A172 (cell line): ENCODE data around the gene KDSR. TPM values are rescaled to one million over a fixed set of nuclear protein-coding genes. Genes with fewer than 3 reads are reported as not detected.

Experiments
- DNase-seq: peaks from one replicate; pipeline ENCODE4 v3.0.0-alpha.2; 2015; ENCODE audit warnings: low spot score
- total RNA-seq: library from RNA; depleted of rRNA; stranded (reverse); fragments of >200 nt; shearing (Covaris generic); gene quantifications from 2 replicates; pipeline ENCODE4 v1.2.3, GENCODE V29; 2014

Gene KDSR
- total RNA-seq, 1 experiment from 2014 or later = 24.0 TPM

GRCh38 chr18:63306819-63307550 lies 60.0 kb downstream of the KDSR start:
- DNase-seq = no peak

- DNase-seq = no peak
Measured at GRCh38 chr18:63306249-63306648, 60.8 kb downstream of the KDSR start.

DNA sequence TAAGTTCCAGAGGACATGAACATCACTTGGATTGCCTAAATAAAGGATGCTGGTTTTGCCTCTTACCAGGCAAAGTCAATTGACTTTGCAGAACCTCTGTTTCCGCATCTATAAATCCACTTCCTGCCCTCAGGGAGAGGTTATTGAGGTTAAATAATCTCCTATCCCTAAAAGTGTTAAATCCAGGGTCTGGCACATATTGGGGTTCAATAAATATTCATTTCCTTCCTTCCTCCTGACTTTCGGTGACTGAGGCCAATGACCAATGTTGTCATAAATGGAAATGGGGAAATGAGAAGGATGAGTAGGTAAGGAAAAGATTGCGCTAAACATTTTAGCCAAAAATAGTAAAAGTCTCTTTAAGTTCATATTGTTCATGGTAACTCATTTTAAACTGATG lies 63.5 kb downstream of the KDSR start:
- no peak for DNase-seq

DNA sequence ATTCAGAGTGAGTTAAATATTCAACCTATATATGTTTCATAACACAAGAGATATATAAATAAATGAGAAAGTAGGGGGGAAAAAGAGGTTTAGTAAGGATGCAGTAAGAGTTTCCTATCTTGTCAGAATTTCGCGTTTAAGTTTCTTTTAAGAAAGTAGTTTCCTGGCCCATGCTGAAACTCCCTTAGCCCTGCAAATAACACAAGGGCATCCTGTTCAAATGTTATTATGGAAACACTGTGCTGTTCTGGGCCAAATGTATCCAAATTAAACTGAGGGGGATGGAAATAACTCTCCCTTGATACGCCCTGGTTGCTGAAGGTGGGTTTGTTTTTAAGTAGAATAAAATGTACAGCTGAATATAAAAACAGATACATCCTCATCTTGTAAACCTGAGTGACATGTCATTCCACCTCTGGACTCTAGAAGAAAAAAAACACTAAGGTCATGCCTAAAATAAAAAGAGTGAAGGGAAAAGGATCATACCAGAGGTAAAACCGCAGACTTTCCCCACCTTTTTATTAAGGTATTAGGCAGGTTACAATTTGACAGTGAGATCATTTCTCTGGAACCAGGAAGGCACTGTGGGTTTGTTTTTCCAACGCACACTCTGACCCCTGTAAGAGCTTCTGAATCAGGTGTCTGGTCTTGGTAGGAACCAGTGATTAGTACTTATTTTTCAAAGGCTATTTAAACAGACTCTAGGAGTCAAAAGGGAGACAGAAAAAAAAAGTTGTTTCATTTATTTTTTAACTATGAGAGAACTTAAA lies 64.2 kb downstream of the KDSR start:
- no peak for DNase-seq

GRCh38 chr18:63302220-63302619 lies 64.8 kb downstream of the KDSR start:
- DNase-seq = no peak

DNA sequence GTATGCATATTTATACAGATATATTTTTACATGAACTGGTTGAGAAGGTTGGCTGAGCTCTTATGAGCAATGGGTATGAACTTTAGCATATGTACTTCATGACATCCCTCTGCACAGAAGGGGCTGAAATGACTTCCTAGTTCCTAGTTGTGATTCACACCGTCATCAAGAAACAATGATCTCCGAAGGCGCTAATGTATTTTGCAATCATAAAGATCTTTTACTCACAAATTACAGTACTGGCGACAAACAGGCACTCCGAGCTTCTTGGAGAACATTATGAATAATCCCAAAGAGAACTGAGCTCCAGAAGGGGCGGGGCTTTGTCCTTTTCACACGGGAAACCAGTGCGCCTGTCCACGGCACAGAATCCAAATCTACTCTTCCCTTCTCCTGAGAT lies 65.6 kb downstream of the KDSR start:
- DNase-seq = no peak

DNA sequence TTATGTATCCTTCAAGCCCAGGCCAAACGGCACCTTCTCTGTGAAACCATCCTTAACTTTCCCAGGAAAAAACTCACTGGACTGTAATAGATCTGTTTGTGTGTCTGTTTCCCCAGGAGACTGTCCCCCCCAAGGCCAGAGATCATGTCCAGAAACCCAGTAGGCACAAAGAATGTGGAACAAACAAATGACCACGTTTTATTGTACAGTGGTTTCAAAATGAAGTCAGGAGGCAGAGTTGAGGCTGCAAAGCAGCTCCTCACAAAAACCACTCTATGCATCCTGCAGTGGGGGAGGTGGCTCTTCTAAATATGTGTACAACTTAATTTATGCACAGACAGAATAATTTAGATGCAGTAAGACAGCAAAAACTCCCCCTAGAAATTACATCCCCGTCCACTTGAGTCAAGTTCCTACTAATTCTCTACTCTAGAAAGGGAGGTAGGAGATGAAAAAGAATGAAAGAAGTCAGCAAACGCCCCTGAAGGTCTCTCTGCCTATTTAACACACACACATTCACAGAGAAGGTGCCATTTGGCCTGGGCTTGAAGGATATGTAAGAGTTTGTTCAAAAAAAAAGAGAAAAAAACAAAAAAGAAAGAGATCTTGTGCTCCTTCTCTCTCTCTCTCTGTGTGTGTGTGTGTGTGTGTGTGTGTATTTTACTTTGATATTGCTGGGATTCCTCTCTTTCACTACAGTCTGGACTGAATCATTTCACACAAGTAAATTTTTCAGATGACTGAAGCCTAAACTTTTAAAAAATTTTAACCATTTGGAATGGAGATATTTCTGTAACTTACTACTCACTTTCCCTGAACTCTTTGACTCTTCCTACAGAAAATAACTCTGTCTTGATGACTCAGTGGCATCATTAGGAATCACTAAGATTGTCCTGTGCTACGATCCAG lies 66.9 kb downstream of the KDSR start:
- DNase-seq = no peak

DNA sequence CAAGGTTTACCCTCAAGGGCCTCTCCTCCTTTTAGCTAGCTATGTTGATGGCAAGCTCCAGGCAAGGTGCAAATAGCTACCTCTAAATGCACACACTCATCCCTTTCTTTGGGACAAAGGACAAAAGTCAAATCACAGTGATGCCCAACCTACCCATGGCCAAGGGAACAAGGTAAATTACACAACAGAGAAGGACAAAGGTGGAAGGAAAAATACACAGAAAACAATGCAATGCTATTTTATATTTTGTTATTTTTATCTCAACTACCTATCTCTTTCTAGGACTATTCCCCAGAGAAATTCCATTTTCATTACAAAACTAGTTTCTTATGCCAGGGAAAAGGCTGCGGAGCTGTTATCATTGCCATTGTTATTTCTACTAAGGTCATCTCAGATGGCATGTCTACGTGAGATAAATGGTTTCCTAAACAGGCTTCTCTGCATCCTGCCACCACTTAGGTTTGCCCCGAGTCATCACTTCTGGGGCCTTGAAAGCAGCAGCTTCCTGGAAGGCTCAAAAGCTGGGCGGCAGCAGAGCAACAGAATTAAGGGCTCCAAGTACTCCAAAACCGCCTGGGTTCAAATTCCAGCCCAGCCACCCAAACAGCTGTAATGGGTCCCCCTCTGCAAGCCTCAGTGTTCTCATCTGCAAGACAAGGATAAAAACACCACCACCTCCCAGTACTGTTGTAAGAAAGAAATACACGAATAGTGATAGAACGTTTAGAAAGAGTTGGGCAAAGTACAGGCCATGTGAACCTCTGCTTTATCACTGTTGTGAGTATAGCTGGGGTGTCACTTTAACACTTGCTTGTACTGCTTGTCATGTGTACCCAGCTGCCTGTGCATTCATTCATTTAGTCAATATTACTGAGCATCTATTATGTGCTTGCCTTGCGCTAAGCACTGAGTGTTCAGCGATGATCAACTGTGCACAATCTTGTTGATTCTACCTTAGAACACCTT lies 68.3 kb downstream of the KDSR start:
- peak; percentile 34 for DNase-seq

- no peak for DNase-seq
Measured at GRCh38 chr18:63297687-63298399, 69.2 kb downstream of the KDSR start.

DNA sequence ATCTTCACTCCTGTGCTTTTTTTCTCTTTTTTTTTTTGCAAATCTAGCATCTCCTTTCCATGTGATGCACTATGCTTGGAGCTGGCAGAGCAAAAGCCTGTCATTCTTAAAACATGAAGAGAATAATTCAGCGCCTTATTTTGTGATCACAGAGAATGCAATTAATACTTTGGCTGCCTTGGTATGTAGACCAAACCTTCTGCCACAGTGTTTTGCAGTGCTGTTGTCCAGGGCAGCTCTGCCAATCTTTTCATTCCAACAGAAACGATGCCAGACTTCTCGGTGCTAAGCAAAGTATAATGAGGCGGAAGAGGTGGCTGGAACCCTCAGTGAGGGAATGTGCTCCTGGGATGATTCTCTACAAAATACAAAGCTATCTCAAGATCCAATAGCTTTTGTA lies 73.1 kb downstream of the KDSR start:
- DNase-seq = no peak

DNA sequence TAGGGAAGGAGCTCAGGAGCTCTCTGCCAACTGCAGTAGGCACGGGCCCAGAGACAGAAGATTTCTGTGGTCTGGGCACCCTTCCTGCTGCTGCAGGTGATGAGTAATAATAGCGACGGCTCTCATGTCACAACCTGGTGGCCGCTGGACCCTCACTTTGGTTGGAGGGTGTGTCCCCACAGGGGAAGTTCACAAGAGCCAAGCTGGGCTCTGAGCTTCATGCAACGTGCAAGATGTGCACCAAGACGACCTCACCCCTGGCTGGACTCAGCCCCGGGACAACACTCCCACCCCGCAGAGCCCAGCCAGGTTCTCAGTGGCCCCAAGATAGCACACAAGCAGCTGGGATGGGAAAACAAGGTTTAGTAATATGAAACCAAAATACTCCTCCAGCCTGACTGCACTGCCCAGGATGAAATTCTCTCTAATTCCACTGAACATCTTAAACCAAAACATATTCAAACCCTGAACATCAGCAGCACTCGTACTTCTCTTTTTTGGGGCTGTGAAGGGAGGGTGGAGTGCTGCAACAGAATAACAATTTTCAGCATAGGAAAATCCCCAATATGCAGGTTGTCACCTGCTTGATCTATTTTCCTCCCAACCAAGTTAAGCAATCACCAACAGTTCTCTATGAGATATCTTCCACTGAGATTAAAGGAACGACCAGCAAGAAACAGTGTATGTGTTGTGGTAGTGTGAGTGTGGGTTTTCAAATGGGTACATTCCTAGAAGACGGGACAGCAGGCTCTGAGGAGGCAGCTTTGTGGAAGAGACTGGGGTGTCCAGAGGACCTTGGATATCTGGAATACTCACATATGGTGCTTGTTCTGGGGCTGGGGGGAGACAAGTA lies 73.9 kb downstream of the KDSR start:
- no peak for DNase-seq

DNA sequence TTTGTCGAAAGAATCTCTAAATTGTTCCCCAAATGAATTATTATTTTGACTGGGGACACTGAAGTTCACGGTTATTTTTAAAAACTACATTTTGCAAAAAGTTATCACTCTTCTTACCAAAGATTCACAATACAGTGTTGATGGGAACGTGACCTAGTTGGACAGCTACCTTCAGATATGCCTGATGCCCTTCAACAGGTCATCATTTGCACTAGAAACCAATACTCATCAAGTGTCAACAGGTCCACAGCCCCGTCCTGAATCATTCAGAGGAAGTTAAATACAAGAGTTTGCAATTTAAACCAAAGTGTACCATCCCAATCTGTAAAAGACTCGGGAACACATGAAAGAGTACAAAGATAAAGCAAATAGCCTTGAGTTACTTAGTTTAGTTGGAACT lies 75.7 kb downstream of the KDSR start:
- DNase-seq = no peak

DNA sequence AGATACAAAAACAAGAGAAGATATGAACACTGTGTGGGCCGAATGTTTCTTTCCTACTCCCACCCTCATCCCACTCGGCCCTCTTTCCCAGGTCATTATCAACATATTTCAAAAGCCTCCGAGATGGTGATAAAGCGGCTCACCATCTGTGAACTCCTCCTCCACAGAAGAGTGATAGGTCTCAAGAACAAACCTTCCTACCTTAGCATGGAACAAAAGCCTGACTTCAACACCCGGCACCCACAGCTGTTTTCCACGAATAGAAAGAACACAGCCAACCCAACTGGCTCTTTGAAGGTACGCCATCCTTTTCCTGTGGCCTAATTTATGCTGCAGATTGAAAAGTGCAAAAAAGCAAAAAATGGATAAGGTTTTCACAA lies 76.2 kb downstream of the KDSR start:
- DNase-seq = no peak

GRCh38 chr18:63290166-63290820 lies 76.7 kb downstream of the KDSR start:
- DNase-seq = no peak

DNA sequence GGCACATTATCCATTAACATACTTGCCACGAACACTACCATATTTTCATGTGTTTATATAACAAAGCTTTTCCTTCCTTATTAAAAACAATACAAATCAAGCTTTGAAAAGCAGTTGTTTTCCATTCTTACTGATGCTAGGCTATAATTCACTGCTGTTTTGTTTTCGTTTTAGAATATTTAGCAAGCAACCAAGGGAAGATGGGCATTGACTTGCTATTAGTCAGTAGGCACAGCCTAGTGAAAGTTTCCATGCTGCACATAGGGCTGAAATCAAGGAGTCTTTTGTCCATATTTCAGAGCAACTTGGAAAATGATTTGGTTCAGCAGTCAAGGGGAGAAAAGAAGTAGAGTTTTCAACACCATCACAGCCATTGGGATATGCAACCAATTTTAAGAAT lies 78.7 kb downstream of the KDSR start:
- DNase-seq = no peak

DNA sequence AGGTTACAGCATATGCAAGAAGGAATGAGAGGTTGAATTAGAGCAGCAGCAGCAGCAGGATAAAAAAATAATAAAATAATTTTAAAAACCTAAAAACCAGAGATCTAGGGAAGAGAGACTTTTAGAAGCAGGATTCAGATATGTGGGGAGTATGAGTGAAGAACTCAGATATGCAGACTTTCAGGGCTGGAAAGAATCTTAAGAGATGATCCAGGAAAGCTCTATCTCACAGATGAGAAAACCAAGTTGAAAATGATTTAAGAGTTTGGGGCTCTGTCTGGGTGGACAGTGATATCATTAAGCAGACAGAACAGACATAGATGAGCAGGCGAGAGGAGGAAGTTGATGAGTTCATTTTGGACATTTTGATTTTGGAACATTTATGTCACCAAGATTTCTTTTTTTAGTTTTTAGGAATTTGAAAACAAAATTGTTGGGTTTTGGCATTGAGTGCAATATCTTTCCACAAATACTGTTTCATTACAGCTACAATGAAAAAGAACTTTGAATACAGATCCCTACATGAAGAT lies 79.2 kb downstream of the KDSR start:
- no peak for DNase-seq

DNA sequence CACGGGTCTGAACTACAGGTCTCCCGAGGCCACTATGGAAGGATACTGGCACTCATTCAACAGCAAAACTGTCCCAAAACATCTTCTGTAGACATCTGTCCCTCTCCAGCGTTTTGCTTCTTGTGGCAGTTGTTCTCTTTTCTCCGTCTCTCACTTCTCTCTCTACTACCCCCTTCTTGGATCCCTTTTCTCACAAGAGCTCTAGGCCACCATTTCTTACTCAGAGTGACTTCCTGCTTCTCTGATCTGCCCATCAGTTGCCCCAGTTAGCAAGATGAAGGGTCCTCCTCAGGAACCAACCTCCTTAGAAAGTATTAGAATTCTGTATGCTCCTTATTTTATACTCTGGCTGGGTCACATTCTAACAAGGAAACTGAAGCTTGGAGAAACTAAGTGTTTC lies 80.1 kb downstream of the KDSR start:
- no peak for DNase-seq

DNA sequence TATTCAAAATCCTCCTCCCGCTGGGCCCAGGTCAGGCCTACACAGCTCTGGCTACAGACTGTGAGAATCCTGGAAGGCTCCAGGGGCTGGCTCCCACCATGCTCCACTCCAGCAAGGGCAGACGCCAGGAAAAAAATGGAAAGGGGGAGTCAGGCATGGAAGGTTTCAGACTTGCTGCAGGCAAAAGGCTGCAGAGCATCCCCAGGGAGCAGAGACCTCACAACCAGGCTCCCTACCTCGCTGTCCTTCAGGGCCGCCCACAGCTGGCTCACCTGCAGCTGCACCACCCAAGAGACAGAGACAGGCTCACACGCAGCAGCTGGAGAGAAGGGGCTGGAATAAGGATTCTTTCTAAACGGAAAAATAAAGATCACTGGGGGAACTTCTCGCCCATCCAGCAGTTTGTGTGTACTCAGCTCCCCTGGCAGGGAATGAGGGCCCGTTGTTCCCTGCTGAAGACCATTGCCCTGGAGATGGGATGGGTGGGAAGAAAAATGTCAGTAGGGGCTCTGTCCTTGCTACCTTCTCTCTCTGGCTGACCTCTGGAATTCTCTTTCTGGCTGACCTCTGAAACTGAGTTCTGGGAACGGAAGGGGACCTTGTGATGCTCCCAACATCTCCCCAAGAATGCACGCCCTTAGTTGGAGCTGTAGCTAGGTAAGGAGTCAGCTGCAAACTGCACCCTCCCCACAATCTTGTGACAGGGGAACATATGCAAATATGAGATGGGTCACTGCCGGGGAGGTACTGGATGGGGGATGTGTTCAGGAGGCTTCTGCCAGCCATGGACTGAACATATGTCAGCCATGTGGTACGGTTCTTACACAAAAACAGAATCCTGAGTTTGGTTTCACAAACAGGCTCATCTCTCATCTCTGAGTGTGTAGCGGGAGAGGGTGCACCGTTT lies 81.9 kb downstream of the KDSR start:
- DNase-seq = no peak
